ENCODE data around the gene DPH7. TPM values are rescaled to one million over a fixed set of nuclear protein-coding genes. Genes with fewer than 3 reads are reported as not detected.
A peak's percentile ranks its signal among the peaks of the same experiment; 100 is the strongest.
"Not testable (repeated sequence)": the region's sequence is repeated elsewhere in the genome, so short reads cannot be mapped to it uniquely, and the experiment has no call there.

DPH7 gene
- polyA plus RNA-seq (2012; ENCODE audit: insufficient read depth, insufficient read length) = 57.6 TPM

DNA sequence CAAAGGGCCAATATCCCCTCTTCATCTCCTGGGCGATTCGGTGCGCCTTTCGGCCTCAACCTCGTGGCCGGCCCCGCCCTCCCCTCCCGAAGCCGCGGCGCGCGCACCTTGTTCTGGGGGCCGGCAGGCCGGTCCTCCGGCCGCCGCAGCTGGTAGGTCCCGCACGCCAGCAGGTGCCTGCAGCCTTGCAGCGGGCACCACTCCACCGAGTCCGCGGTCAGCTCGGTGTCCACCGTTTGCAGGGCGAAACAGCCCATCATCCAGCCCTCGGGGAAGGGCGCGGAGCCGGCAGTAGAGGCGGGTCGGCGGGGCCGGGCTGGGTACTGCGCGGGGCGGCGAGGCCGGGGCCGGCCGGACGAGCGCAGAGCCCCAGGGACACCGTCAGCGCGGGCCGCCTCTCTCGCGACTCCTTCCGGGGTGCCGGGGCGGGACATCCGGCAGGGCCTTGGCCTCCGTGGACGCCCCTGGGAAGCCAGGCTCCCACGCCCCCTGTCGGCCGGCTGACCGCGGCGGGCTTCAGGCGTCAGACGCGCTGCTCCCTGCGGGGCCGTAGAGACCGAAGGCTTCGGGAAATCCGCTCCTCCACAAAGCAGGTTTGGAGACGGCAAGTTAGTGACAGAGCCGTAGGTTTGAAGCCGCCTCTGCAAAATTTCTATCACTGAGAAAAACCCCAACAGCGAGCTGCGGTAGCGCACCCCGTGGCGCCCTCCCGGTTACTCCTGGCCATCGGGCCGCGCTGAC lies at the start of gene DPH7:
DPH7 (minus strand) TSS at position 408 of the 741 bp plus-strand sequence; CDS start at position 260, 148 bp downstream.
- peak within 1 kb of the TSS; percentile 81 for H3K4me3 ChIP-seq (ENCODE audit: low read length)
- DNase-seq (ENCODE audit: low read depth, low spot score) = peak; percentile 69

DNA sequence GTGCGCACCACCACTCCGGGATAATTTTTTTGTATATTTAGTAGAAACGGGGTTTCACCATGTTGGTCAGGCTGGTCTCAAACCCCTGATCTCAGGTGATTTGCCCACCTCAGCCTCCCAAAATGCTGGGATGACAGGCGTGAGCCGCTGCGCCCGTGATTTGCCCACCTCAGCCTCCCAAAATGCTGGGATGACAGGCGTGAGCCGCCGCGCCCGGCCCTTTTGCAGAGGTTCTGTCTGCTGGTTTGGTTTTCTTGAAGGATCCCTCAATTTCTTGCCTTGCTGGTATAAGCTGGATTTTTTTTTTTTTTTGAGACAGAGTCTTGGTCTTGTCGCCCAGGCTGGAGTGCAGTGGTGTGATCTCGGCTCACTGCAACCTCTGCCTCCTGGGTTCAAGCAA lies 48.7 kb upstream of the DPH7 start:
- not testable (repeated sequence) for H3K4me3 ChIP-seq (ENCODE audit: low read length); DNase-seq (ENCODE audit: low read depth, low spot score)

GRCh38 chr9:137626464-137626863 lies 47.7 kb upstream of the DPH7 start:
- H3K4me3 ChIP-seq (ENCODE audit: low read length) = no peak overlapping the region
- no peak for DNase-seq (ENCODE audit: low read depth, low spot score)

GRCh38 chr9:137622211-137622610 lies 43.5 kb upstream of the DPH7 start:
- not testable (repeated sequence) for H3K4me3 ChIP-seq (ENCODE audit: low read length); DNase-seq (ENCODE audit: low read depth, low spot score)

- DNase-seq (ENCODE audit: low read depth, low spot score) = peak; percentile 39
- H3K4me3 ChIP-seq (ENCODE audit: low read length) = no peak overlapping the region
Observed at GRCh38 chr9:137621131-137621757, 42.5 kb upstream of the DPH7 start.

DNA sequence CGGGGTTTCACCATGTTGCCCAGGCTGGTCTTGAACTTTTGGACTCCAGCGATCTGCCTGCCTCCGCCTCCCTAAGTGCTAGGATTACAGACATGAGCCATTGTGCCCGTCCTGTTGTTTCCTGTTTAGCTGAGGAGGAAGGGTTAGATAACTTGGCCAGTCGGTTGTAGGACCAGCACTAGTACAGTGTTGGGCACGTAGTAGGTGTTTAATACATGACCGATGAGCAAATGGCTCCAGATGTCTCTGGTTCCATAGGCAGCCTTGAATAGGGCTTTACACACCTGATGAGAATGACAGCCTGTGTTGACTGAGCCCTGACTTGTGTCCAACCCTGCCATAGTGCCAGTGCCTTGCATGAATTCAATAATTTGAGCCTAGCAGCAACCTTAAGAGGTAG lies 41.9 kb upstream of the DPH7 start:
- H3K4me3 ChIP-seq (ENCODE audit: low read length) = no peak overlapping the region
- no peak for DNase-seq (ENCODE audit: low read depth, low spot score)

GRCh38 chr9:137620048-137620405 lies 41.3 kb upstream of the DPH7 start:
- DNase-seq (ENCODE audit: low read depth, low spot score) = no peak
- peak overlapping the region; percentile 63 for H3K4me3 ChIP-seq (ENCODE audit: low read length)

DNA sequence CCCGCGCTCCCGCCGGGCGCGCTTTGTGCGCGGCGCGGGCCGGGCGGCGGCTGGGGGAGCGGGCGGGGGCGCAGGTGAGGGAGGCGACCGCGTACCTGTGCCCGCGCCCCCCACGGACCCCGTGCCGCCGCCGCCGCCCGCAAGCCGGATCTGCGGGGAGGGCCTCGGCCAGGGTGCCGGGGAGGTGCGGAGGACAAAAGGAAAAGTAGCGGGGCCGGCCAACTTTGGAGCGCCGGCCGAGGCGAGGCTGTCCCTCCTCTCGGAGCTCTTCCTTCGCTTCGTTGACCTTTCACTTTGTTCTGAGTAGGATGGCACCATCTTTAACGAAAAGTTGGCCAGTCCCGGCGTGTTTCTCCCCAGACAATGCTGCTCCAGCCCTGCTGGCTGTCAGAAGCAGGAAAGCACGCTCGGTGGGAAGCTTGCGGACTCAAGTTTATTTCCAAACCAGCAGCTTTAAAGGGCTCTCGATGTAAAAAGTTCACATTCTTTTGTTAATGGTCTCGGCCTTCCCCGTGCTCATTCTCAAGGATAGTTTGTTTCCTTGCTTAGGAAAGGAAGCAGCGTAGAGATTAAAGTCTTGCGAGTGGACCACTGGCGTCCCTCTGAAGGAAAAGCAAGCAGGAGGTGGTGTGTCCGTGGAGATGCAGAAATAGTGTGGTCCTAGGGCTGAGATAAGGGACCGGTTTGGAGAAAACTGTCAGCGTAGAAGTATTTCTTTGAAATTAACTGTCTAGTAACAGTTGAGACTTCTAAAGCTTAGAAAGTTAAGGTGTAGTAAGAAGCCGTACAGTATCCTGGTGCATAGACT lies 40.7 kb upstream of the DPH7 start:
- peak overlapping the region; percentile 63 for H3K4me3 ChIP-seq (ENCODE audit: low read length)
- DNase-seq (ENCODE audit: low read depth, low spot score) = no peak

DNA sequence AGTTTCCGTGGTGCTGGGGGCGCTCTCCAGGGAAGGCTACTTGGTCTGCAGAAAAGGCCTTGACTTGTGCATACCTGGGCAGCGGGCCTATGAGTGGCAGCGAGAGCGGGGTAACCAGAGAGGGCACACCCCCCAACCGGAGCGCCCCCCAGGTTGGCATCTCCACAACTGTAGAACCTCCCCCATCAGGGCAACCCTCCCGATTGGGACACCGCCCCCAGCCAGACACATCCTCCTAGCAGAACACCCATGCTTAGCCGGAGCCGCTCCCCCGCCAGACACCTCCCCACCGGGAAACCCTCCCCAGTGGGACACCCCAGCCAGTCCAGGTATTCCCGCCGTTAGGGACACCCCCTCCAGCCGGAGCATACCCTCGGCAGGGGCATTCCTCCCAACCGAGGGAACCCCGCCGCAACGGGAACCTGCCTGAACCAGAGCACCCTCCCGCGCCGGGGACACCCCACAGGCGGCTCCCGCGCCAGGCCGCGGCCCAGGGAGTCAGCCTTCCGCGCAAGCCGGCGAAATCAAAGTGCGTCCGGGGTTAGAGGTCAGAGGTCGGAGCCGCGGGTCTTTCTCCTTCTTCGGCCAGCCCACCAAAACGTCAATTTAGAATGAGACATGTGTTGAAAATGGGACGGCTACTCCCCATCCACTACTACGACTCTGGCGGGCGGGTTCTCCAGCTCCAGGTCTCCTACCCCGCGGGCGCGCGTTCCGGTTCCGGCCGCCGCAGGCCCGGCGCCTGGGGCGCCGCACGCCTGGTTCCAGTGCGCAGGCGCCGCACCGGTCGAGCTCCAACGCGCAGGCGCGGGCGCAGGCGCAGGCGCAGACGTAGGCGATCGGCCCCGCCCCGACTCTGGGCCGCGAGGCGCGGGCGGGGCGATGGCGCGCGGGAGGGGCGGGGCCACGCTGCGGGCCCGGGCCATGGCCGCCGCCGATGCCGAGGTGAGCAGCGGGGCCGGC lies 39.7 kb upstream of the DPH7 start, which contains the start of gene EHMT1:
EHMT1 (plus strand) TSS at position 901 of the 963 bp plus-strand sequence; CDS start at position 925, 24 bp downstream.
- peak within 1 kb of the TSS; percentile 95 for H3K4me3 ChIP-seq (ENCODE audit: low read length)
- DNase-seq (ENCODE audit: low read depth, low spot score) = peak; percentile 56

- H3K4me3 ChIP-seq (ENCODE audit: low read length) = no peak overlapping the region
- DNase-seq (ENCODE audit: low read depth, low spot score) = no peak
Observed at GRCh38 chr9:137615387-137615871, 36.7 kb upstream of the DPH7 start.

DNA sequence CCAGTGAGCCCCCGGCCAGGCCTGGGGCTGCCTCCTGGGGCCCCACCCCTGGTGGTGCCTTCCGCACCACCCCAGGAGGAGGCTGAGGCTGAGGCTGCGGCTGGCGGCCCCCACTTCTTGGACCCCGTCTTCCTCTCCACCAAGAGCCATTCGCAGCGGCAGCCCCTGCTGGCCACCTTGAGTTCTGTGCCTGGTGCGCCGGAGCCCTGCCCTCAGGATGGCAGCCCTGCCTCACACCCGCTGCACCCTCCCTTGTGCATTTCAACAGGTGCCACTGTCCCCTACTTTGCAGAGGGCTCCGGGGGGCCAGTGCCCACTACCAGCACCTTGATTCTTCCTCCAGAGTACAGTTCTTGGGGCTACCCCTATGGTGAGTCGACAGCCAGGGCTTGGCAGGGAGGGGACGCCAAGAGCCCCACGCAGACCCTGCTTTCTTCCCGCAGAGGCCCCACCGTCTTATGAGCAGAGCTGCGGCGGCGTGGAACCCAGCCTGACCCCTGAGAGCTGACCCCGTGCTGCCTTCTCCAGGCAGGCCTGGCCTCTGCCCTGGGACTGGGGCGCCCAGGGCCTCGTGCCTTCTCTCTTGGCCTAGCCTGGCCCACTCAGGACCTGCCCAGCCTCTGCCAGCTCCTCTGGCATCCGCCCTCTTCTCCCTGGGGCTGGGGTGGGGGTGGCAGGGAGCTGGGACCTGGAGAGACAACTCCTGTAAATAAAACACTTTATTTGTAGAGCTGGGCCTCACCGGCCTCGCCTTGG lies 36.1 kb upstream of the DPH7 start:
- no peak overlapping the region for H3K4me3 ChIP-seq (ENCODE audit: low read length)
- no peak for DNase-seq (ENCODE audit: low read depth, low spot score)

GRCh38 chr9:137613738-137614523 lies 35.2 kb upstream of the DPH7 start:
- no peak overlapping the region for H3K4me3 ChIP-seq (ENCODE audit: low read length)
- DNase-seq (ENCODE audit: low read depth, low spot score) = no peak

DNA sequence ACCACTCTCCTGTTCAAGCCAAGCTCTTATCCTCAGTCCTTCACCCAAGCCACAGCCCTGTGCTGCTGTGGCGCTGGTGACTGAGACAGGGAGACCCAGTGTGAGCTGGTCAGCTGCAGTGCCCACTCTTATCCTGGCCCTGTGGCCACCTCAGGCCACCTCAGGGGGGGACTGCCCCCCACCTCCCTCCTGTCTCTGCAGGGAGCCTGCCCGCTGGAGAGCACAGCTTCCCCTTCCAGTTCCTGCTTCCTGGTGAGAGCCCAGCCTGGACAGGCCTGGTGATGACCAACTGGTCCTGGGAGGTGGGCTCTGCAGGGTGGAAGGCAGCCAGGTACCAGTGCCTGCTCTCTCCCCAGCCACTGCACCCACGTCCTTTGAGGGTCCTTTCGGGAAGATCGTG lies 34.5 kb upstream of the DPH7 start:
- H3K4me3 ChIP-seq (ENCODE audit: low read length) = no peak overlapping the region
- DNase-seq (ENCODE audit: low read depth, low spot score) = no peak

DNA sequence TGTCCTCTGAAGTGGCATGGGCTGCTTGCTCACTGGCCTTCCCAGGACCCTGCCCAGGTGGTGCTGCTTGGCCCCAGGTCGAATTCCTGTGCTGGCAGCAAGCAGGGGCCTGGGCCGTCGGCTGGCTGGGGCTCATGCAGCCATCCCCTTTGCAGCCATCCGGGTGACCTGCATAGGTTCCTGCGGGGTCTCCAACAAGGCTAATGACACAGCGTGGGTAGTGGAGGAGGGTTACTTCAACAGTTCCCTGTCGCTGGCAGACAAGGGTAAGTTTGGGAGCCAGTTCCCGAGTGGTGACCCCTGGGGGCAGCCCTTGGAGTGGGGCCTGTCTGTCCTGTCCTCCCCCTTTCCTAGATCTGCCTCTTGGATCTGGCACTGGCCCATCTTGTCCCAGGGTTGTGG lies 34.0 kb upstream of the DPH7 start:
- DNase-seq (ENCODE audit: low read depth, low spot score) = no peak
- H3K4me3 ChIP-seq (ENCODE audit: low read length) = no peak overlapping the region

- no peak for DNase-seq (ENCODE audit: low read depth, low spot score)
- H3K4me3 ChIP-seq (ENCODE audit: low read length) = no peak overlapping the region
Observed at GRCh38 chr9:137611623-137612609, 33.2 kb upstream of the DPH7 start.

- H3K4me3 ChIP-seq (ENCODE audit: low read length) = no peak overlapping the region
- DNase-seq (ENCODE audit: low read depth, low spot score) = no peak
Observed at GRCh38 chr9:137610944-137611343, 32.2 kb upstream of the DPH7 start.
